ENCODE results near the gene TARS2.

DNA sequence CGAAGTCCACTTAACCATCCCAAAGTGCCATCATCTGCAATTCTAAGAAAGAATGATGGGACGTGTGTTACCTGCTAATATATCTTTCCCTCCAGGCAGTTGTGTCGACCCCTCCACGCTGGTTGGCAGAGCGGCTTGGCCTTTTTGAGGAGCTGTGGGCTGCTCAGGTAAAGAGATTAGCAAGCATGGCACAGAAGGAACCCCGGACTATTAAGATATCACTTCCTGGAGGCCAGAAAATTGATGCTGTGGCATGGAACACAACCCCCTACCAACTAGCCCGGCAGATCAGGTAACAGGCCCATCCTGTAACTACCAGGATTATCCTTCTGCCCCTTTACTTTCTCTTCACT lies 520 bp downstream of the TARS2 start:
- TF ChIP-seq EZH2phosphoT487 (IDR thresholded peaks at IDR 0.05) = no peak
- TF ChIP-seq, protein P1, sequence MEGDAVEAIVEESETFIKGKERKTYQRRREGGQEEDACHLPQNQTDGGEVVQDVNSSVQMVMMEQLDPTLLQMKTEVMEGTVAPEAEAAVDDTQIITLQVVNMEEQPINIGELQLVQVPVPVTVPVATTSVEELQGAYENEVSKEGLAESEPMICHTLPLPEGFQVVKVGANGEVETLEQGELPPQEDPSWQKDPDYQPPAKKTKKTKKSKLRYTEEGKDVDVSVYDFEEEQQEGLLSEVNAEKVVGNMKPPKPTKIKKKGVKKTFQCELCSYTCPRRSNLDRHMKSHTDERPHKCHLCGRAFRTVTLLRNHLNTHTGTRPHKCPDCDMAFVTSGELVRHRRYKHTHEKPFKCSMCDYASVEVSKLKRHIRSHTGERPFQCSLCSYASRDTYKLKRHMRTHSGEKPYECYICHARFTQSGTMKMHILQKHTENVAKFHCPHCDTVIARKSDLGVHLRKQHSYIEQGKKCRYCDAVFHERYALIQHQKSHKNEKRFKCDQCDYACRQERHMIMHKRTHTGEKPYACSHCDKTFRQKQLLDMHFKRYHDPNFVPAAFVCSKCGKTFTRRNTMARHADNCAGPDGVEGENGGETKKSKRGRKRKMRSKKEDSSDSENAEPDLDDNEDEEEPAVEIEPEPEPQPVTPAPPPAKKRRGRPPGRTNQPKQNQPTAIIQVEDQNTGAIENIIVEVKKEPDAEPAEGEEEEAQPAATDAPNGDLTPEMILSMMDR (IDR thresholded peaks at IDR 0.05) = no peak

All from neural progenitor cell (in vitro differentiated cells).